HL-60/S4 (cell line): ENCODE results near the gene DNAH7.
"Not testable (repeated sequence)": the region's sequence is repeated elsewhere in the genome, so short reads cannot be mapped to it uniquely, and the experiment has no call there.

Experiments used
- in situ Hi-C: fragments of 300-500 bp; cut with MboI; formaldehyde crosslinking; loops from 2 replicates; pipeline ENCODE4 v1.14.3; 2022; ENCODE audit warnings: low sequenced_read_pairs

DNAH7 gene

GRCh38 chr2:196068271-196069209 is at the start of gene DNAH7:
TSS of gene DNAH7 (minus strand) at chr2:196068837. CDS start at chr2:196068711, 126 bp downstream.
- in situ Hi-C loops = loop anchor here (25.0 kb wide), 1 partner anchor 381 kb away; no protein-coding TSS in a partner anchor

- in situ Hi-C loops = loop anchor here (25.0 kb wide), 1 partner anchor 345 kb away; no protein-coding TSS in a partner anchor
Measured at GRCh38 chr2:196117214-196117705, 48.6 kb upstream of the DNAH7 start.

- in situ Hi-C loops = loop anchor here (25.0 kb wide), 1 partner anchor 349 kb away; no protein-coding TSS in a partner anchor
Measured at GRCh38 chr2:196113061-196113974, 44.7 kb upstream of the DNAH7 start.

DNA sequence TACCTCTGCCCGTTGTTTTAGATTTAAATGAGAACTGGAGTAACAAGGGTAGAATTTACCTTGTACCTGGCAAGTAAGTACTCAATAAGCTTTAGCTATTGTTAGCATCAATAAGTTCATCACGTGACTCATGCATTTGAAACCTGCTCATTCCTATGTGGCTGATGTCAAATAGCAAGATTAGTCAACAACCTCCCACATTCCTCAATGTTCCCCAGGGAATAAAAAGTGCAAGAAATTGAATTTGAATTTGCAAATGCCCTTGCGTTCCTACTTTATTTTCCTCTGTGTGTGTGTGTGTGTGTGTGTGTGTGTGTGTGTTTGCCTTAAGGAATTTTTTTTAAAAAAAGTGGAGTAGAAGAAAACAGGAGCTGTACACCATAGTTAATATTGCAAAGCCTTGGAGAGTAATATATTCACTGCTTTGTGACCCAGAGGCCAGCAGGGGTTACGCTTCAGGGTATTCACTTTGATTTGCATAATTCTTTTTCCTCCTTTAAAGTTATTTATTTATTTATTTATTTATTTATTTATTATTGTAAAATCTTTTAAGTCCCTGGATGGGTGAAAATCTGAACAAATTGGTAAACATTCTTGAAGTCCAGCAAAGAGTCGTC is 43.9 kb upstream of the DNAH7 start:
- in situ Hi-C loops = loop anchor here (25.0 kb wide), 1 partner anchor 350 kb away; no protein-coding TSS in a partner anchor

- in situ Hi-C loops = loop anchor here (25.0 kb wide), 1 partner anchor 354 kb away; no protein-coding TSS in a partner anchor
Measured at GRCh38 chr2:196108604-196109003, 40.0 kb upstream of the DNAH7 start.

DNA sequence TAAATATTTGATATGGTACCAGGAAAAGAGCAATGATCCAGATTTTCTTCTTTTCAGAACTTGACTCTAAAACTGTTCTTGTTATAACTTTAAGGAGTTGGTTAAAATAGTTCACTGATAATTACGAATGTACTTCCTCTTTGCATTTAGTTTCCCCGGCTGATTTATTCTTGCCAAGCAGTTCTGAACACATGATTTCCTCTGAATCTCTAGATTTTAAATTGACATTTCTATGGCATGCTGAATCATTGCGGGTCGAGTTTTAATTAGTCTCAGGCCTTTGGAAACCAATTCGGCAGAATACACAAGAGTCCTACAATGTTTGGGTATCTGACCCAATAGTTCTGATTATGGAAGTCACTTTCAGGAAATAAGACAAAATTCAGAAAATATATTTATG is 37.3 kb upstream of the DNAH7 start:
- in situ Hi-C loops = loop anchor here (25.0 kb wide), 1 partner anchor 356 kb away; no protein-coding TSS in a partner anchor

GRCh38 chr2:196104066-196104465 is 35.4 kb upstream of the DNAH7 start:
- in situ Hi-C loops = loop anchor here (25.0 kb wide), 1 partner anchor 358 kb away; no protein-coding TSS in a partner anchor

- in situ Hi-C loops = loop anchor here (25.0 kb wide), 1 partner anchor 359 kb away; no protein-coding TSS in a partner anchor
Measured at GRCh38 chr2:196103626-196104025, 35.0 kb upstream of the DNAH7 start.

GRCh38 chr2:196101325-196101991 is 32.8 kb upstream of the DNAH7 start:
- in situ Hi-C loops = loop anchor here (25.0 kb wide), 1 partner anchor 361 kb away; no protein-coding TSS in a partner anchor

GRCh38 chr2:196099916-196100315 is 31.3 kb upstream of the DNAH7 start:
- in situ Hi-C loops = loop anchor here (25.0 kb wide), 1 partner anchor 362 kb away; no protein-coding TSS in a partner anchor

DNA sequence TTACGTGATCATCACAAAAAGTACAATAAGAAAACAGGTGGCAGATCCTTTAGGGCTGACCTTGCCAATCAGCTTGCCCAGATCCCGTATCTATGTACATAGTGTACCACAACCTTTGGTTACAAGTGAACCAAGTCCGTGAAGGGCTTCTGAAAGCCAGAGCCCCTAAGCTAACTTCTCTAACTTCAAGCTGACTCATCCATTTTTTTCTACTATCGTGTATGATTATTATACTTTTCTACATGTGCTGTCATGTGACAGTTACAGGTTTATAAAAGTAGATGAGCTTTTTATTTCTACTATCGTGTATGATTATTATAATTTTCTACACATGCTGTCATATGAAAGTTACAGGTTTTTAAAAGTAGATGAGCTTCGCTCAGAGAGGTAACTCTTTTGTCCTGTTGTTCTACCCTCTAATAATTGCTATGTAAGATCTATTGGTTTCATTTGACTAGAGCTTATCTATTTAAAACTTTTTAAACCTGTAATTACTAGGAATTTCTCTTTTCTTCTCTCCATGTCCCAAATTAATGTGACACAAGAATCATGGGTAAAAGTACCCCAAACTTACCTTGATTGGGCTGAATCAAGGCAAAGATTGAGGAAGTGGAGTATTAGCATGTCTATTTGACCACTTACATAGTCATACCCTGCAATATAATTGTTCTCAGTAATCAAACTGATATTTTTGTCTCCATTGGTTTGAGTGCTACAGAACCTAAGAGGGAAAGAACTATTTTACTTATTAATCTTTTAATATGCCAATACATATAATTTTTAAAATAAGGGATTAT is 29.4 kb upstream of the DNAH7 start:
- in situ Hi-C loops = no loop called here

DNA sequence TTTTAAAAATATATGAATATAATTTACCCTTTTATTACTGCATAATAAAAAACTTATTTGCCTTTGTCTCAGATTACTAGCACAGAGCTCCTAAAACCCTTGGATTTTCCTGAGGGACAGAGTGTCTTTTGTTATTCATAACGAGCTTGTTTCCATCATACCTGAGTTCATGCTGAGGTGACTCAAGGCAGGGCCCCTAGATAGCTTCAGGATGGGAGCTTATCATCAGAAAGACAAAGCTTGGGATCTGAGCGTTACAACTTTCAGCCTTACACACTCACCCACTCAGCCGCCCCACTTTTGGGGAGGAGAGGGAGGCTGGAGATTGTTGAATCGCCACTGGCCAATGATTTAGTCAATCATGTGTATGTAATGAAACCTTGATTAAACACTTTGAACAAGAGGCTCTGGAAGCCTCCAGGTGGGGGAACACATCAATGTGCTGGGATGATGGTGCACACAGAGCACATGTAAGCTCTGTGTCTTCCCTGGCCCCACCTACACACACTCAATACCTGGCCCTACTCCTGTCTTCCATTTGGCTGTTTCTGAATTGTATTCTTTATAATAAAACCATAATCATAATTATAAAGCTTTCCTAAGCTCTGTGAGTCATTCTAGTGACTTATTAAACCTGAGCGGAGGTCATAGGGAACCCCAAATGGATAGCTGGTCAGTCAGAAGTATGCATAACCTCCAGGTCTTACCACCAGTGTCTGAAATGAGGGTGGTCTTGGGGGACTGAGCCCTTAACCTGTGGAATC is 28.5 kb upstream of the DNAH7 start:
- in situ Hi-C loops = no loop called here

GRCh38 chr2:196096264-196096663 is 27.6 kb upstream of the DNAH7 start:
- in situ Hi-C loops = no loop called here

GRCh38 chr2:196089448-196089847 is 20.8 kb upstream of the DNAH7 start:
- in situ Hi-C loops = not testable (repeated sequence)

DNA sequence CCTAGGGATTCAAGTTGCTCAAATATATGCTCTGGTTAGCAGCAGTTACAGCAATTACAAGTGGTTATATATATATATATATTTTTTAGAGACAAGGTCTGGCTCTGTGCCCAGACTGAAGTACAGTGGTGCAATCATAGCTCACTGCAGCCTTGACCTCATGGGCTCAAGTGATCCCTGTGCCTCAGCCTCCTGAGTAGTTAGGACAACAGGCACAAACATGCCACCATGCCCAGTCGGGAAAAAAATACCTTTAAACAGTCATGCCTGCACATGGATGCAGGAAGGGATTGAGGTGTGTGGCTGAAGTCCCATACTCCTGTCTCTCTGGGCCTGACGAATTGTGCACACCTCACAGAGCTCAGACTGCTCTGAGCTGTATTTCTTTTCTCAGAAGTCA is 19.6 kb upstream of the DNAH7 start:
- in situ Hi-C loops = no loop called here

DNA sequence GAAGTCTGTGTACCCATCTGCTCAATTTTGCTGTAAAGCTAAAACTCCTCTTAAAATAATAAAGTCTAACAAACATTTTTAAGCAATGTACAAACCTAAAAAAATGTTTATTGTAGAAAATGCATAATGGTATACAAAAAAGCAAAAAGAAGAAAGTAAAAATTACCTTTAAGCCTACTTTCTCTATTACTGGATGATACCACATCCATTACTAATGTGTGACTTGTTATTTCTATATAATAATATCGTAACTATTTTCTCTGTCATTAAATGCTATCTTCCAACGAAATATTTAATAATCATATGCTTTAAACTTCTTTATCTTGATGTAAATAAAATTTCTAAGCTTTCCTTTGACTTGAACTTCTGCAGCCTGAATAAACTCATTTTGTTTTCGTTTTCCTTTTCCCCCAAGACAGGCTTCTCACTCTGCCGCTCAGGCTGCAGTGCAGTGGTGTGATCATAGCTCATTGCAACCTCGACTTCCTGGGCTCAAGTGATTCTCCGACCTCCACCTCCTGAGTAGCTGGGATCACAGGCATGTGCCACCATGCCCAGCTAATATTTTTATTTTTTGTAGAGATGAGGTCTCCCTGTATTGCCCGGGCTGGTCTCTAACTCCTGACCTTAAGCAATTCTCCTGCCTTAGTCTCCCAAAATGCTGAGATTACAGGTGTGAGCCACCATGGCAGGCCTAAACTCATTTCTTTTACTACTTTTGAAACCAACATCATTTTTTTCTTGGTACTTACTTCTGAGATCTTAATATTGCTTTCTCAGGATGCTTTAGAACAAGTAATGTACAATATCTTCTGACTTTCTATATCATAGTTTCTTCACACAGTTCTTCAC is 18.1 kb upstream of the DNAH7 start:
- in situ Hi-C loops = no loop called here

DNA sequence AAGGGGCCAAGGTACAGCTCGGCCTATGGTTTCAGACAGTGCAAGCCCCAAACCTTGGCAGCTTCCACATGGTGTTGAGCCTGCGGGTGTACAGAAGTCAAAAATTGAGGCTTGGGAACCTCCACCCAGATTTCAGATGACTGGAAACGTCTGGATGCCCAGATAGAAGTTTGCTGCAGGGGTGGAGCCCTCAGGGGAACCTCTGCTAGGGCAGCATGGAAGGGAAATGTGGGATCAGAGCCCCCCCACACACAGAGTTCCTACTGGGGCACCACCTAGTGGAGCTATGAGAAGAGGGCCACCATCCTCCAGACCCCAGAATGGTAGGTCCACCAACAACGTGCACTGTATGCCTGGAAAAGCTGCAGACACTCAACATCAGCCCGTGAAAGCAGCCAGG is 15.0 kb upstream of the DNAH7 start:
- in situ Hi-C loops = no loop called here
